ENCODE results near the gene PSME1.

- no peak for TF ChIP-seq POLR2A (IDR thresholded peaks at IDR 0.05; ENCODE audit: low read depth, low read length)
- no peak for TF ChIP-seq POLR2AphosphoS5 (IDR thresholded peaks at IDR 0.05; ENCODE audit: low read depth, low read length)
- no peak for TF ChIP-seq PAX5 (IDR thresholded peaks at IDR 0.05; ENCODE audit: insufficient read depth, low read length, severe bottlenecking)
These were observed 3.0 kb upstream of the PSME1 start for GRCh38 chr14:24132976-24133375.

Data from GM12891 (cell line).